Measurements from ENCODE around the gene MAP1B. TPM values are rescaled to one million over a fixed set of nuclear protein-coding genes. Genes with fewer than 3 reads are reported as not detected.

The MAP1B gene
- total RNA-seq, 1 experiment from 2014 or later, result 43.8 TPM

DNA sequence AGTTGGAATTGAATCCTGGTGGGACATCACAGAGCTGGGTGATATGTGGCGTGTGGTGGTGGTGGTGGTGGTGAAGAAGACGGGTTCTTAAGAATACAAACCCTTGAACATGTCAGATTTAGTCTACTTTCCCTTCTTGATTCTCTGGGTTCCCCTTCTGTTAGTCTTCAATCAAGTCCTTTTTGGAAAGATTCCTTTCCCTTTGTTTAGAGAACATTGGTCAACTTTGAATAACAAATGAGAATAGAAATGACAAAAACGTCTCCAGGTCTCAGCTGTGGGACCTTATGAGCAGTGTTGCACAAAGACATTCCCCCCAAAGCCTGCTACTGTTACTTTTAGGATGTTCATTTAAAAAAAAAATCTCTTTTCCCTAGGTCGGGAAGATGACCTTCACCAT, 46.3 kb downstream of the MAP1B start:
- peaks cover 17% of the 10 kb centered on the region for H3K4me1 Mint-ChIP-seq (ENCODE audit: insufficient read depth, unreplicated experiment)
- H3K9me3 Mint-ChIP-seq (ENCODE audit: unreplicated experiment), result no peaks in the 10 kb centered on the region
- H3K36me3 Mint-ChIP-seq (ENCODE audit: insufficient read depth, unreplicated experiment), result no peaks in the 10 kb centered on the region
- H3K27ac Mint-ChIP-seq (ENCODE audit: low read depth, unreplicated experiment), result no peak overlapping the region
- H3K27me3 Mint-ChIP-seq (ENCODE audit: insufficient read depth, unreplicated experiment), result no peaks in the 10 kb centered on the region
- no peak for TF ChIP-seq CTCF (IDR thresholded peaks at IDR 0.05; ENCODE audit: unreplicated experiment)
- CTCF ChIA-PET, result interaction anchor here (0.6 to 0.7 kb wide), 2 partner anchors 149 to 155 kb away, joined by 3 to 4 read pairs; no protein-coding TSS in a partner anchor
- H3K4me3 Mint-ChIP-seq (ENCODE audit: unreplicated experiment), result no peak overlapping the region
- DNase-seq (ENCODE audit: unreplicated experiment), result no peak
- POLR2A ChIA-PET, result interaction anchor here (0.7 kb wide), 1 partner anchor 8 kb away, joined by 3 read pairs; no protein-coding TSS in a partner anchor
- no TSS peak for BruUV-seq (replicated peaks)
- intact Hi-C loops (cut with micrococcal nuclease), result no loop called here

DNA sequence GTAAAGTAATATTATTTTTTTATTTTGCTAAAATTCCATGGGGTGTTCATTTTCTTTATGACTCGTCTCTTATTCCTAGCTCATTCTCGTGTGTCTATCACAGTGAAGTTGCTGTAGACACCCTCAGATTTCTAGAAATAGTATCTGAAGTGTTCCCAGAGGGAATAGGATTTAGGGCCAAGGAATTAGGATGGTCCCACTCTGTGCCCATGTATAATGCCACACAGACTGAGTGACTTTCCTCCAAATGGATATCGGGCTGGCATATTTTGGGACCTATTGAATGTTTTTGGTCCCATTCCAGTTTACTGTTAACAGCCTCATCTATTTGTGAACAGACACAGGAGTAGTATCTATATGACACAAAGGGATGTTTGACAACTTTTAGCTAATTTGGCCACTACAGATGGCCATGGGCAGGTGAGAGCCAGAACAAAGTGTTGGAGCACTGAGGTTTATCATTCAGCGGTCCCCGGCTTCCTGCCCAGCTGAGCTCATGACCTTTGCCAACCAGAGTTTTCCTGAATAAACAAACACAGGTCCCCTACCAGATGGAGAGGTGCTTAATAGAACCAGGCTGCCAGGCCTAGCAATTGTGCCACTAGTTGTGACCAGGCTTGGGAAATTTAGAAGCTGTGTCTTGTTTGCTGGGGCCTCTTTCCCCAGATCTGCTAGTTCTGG, 46.9 kb downstream of the MAP1B start:
- H3K27ac Mint-ChIP-seq (ENCODE audit: low read depth, unreplicated experiment), result no peak overlapping the region
- peaks cover 17% of the 10 kb centered on the region for H3K4me1 Mint-ChIP-seq (ENCODE audit: insufficient read depth, unreplicated experiment)
- BruUV-seq (replicated peaks), result no TSS peak
- no peaks in the 10 kb centered on the region for H3K9me3 Mint-ChIP-seq (ENCODE audit: unreplicated experiment)
- H3K36me3 Mint-ChIP-seq (ENCODE audit: insufficient read depth, unreplicated experiment), result no peaks in the 10 kb centered on the region
- no peaks in the 10 kb centered on the region for H3K27me3 Mint-ChIP-seq (ENCODE audit: insufficient read depth, unreplicated experiment)
- DNase-seq (ENCODE audit: unreplicated experiment), result no peak
- POLR2A ChIA-PET, result interaction anchor here (0.7 kb wide), 1 partner anchor 9 kb away, joined by 3 read pairs; no protein-coding TSS in a partner anchor
- CTCF ChIA-PET, result interaction anchor here (0.7 to 1.1 kb wide), 2 partner anchors 10 to 154 kb away, joined by 3 read pairs; no protein-coding TSS in a partner anchor
- no peak for TF ChIP-seq CTCF (IDR thresholded peaks at IDR 0.05; ENCODE audit: unreplicated experiment)
- intact Hi-C loops (cut with micrococcal nuclease), result no loop called here
- H3K4me3 Mint-ChIP-seq (ENCODE audit: unreplicated experiment), result no peak overlapping the region

DNA sequence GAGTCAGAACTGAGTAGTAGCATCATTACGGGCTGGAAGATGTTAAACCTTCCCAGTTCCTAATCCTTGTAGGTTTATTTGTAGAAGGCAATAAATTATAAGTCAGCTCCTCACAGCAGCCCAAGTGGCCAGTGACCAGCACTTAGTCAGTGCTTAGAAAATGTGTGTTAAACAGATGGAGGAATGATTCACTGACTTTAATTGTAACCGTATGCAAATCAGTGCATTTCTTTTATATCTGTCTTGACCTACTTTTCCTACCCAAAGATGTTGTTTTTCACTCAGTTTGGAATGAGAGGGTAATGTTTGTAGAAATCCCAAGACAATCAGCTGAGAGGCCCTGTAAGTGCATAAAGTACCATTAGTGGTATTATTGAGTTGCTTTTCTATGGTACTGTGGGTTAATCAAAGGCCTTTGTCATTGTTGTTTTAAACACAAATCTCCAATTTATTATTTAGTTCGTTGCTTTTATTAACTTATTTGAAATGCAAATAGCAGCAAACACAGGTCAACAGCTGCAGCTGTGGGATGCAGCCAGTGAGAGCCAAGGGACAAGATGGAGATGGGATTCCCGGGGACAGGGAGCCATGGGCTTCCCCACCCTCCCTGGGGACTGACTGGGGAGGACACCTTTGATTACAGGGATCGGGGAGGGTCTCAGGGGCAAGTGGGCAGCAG, 49.8 kb downstream of the MAP1B start:
- H3K9me3 Mint-ChIP-seq (ENCODE audit: unreplicated experiment), result no peaks in the 10 kb centered on the region
- H3K36me3 Mint-ChIP-seq (ENCODE audit: insufficient read depth, unreplicated experiment), result peaks cover 4% of the 10 kb centered on the region
- intact Hi-C loops (cut with micrococcal nuclease), result no loop called here
- TF ChIP-seq CTCF (IDR thresholded peaks at IDR 0.05; ENCODE audit: unreplicated experiment), result no peak
- no peak for DNase-seq (ENCODE audit: unreplicated experiment)
- H3K4me1 Mint-ChIP-seq (ENCODE audit: insufficient read depth, unreplicated experiment), result peaks cover 7% of the 10 kb centered on the region
- H3K27me3 Mint-ChIP-seq (ENCODE audit: insufficient read depth, unreplicated experiment), result no peaks in the 10 kb centered on the region
- CTCF ChIA-PET, result interaction anchor here (0.5 kb wide), 1 partner anchor 9 kb away, joined by 3 read pairs; no protein-coding TSS in a partner anchor
- no peak overlapping the region for H3K4me3 Mint-ChIP-seq (ENCODE audit: unreplicated experiment)
- no TSS peak for BruUV-seq (replicated peaks)
- no peak overlapping the region for H3K27ac Mint-ChIP-seq (ENCODE audit: low read depth, unreplicated experiment)
- POLR2A ChIA-PET, result interaction anchor here (0.9 kb wide), 1 partner anchor 11 kb away, joined by 3 read pairs; no protein-coding TSS in a partner anchor

DNA sequence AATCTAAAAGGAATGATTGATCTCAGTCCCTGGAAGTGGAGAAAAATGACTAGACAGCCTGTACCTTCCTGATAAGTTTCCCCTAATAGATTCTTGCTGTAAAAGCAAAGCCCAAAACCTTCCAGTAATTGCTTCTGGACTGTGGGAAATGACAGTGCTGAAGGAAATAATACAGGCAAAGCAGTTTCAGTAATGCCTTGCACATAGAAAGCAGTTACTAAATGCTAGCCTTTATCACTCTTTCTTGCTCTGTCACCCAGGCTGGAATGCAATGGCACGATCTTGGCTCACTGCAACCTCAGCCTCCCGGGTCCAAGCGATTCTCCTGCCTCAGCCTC, 50.3 kb downstream of the MAP1B start:
- Mint-ChIP-seq H3K9me3 (ENCODE audit: unreplicated experiment) (no peaks in the 10 kb centered on the region), H3K27ac (ENCODE audit: low read depth, unreplicated experiment) (no peak overlapping the region), H3K4me3 (ENCODE audit: unreplicated experiment) (no peak overlapping the region), H3K27me3 (ENCODE audit: insufficient read depth, unreplicated experiment) (no peaks in the 10 kb centered on the region), H3K36me3 (ENCODE audit: insufficient read depth, unreplicated experiment) (peaks cover 4% of the 10 kb centered on the region), H3K4me1 (ENCODE audit: insufficient read depth, unreplicated experiment) (peaks cover 5% of the 10 kb centered on the region)
- ChIA-PET POLR2A (no interaction called here), CTCF (no interaction called here)
- BruUV-seq (replicated peaks), result no TSS peak
- DNase-seq (ENCODE audit: unreplicated experiment), result no peak
- no peak for TF ChIP-seq CTCF (IDR thresholded peaks at IDR 0.05; ENCODE audit: unreplicated experiment)
- intact Hi-C loops (cut with micrococcal nuclease), result no loop called here

Measured in MCF 10A (cell line).